Adipocyte (in vitro differentiated cells): ENCODE data around the gene SCPEP1.
"Not testable (repeated sequence)": the region's sequence is repeated elsewhere in the genome, so short reads cannot be mapped to it uniquely, and the experiment has no call there.

ENCODE experiments used
- DNase-seq: peaks from one replicate; pipeline ENCODE4 v3.0.0-alpha.2; 2015; ENCODE audit warnings: low read depth
- H3K27me3 ChIP-seq: replicated peaks from 2 replicates; pipeline ENCODE4 v1.7.0; 2013; ENCODE audit warnings: mild to moderate bottlenecking, low read length, moderate library complexity; ENCODE audit not compliant: control insufficient read depth, insufficient read depth
- H3K36me3 ChIP-seq: 2 replicates; pipeline ENCODE4 v1.7.0; 2013; ENCODE audit warnings: low read length, mild to moderate bottlenecking, moderate library complexity; ENCODE audit not compliant: control insufficient read depth, insufficient read depth, severe bottlenecking
- H3K4me1 ChIP-seq: 2 replicates; pipeline ENCODE4 v1.7.0; 2013; ENCODE audit warnings: mild to moderate bottlenecking, low read length, moderate library complexity; ENCODE audit not compliant: control insufficient read depth, insufficient read depth
- H3K4me3 ChIP-seq: 2 replicates; pipeline ENCODE4 v1.7.0; 2013; ENCODE audit warnings: mild to moderate bottlenecking, low read length, moderate library complexity
- H3K9ac ChIP-seq: 2 replicates; pipeline ENCODE4 v1.7.0; 2013; ENCODE audit warnings: mild to moderate bottlenecking, low read length, moderate library complexity
- H3K9me3 ChIP-seq: 2 replicates; pipeline ENCODE4 v1.7.0; 2013; ENCODE audit warnings: mild to moderate bottlenecking, low read length, moderate library complexity; ENCODE audit not compliant: control insufficient read depth

SCPEP1 gene

GRCh38 chr17:56970974-56971373 is 7.0 kb upstream of the SCPEP1 start:
- H3K27me3 ChIP-seq: no peaks in the 10 kb centered on the region
- DNase-seq: no peak
- no peaks in the 10 kb centered on the region for H3K36me3 ChIP-seq
- no peak overlapping the region for H3K4me3 ChIP-seq
- no peaks in the 10 kb centered on the region for H3K9me3 ChIP-seq
- H3K9ac ChIP-seq: no peak overlapping the region
- H3K4me1 ChIP-seq: no peaks in the 10 kb centered on the region

- no peaks in the 10 kb centered on the region for H3K36me3 ChIP-seq
- no peak overlapping the region for H3K9ac ChIP-seq
- no peaks in the 10 kb centered on the region for H3K9me3 ChIP-seq
- DNase-seq: no peak
- no peaks in the 10 kb centered on the region for H3K27me3 ChIP-seq
- no peaks in the 10 kb centered on the region for H3K4me1 ChIP-seq
- H3K4me3 ChIP-seq: no peak overlapping the region
Observed at GRCh38 chr17:56972111-56972730, 5.7 kb upstream of the SCPEP1 start.

DNA sequence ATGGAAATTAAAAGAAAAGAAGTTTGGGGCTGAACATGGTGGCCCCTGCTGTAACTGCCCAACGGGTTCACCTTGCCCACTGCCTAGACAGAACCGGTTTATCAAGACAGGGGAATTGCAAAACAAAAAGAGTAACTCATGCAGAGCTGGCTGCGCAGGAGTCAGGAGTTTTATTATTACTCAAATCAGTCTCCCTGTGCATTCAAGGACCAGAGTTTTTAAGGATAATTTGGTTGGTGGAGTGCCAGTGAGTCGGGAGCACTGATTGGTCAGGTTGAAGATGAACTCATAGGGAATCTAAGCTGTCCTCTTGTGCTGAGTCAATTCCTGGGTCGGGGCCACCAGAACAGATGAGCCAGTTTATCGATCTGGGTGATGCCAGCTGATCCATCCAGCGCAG is 4.4 kb upstream of the SCPEP1 start:
- DNase-seq: no peak
- H3K9me3 ChIP-seq: no peaks in the 10 kb centered on the region
- no peaks in the 10 kb centered on the region for H3K27me3 ChIP-seq
- H3K9ac ChIP-seq: no peak overlapping the region
- H3K4me1 ChIP-seq: peaks cover 3% of the 10 kb centered on the region
- no peak overlapping the region for H3K4me3 ChIP-seq
- no peaks in the 10 kb centered on the region for H3K36me3 ChIP-seq

DNA sequence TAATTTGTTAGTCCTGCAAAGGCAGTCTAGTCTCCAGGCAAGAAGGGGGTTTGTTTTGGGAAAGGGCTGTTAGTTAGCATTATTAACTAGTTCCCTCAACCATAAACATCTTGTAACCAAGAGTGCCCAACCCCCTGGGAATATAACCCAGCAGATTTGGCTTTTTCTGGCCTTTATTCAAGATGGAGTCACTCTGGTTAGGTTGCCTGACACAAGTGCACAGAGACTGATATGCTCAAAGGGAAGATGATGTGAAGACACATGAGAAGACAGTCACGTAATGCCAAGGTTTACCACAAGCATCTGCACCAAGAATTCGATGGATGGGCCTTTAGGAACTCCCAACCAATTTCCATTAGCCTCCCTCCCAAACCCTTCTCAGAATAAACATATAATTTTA is 3.9 kb upstream of the SCPEP1 start:
- Histone ChIP-seq H3K4me3 (no peak overlapping the region), H3K9ac (no peak overlapping the region), H3K9me3 (no peaks in the 10 kb centered on the region), H3K36me3 (no peaks in the 10 kb centered on the region), H3K27me3 (no peaks in the 10 kb centered on the region), H3K4me1 (peaks cover 8% of the 10 kb centered on the region)
- DNase-seq: no peak

- Histone ChIP-seq H3K4me3 (no peak overlapping the region), H3K9me3 (no peaks in the 10 kb centered on the region)
Observed at GRCh38 chr17:56975656-56976055, 2.3 kb upstream of the SCPEP1 start.

DNA sequence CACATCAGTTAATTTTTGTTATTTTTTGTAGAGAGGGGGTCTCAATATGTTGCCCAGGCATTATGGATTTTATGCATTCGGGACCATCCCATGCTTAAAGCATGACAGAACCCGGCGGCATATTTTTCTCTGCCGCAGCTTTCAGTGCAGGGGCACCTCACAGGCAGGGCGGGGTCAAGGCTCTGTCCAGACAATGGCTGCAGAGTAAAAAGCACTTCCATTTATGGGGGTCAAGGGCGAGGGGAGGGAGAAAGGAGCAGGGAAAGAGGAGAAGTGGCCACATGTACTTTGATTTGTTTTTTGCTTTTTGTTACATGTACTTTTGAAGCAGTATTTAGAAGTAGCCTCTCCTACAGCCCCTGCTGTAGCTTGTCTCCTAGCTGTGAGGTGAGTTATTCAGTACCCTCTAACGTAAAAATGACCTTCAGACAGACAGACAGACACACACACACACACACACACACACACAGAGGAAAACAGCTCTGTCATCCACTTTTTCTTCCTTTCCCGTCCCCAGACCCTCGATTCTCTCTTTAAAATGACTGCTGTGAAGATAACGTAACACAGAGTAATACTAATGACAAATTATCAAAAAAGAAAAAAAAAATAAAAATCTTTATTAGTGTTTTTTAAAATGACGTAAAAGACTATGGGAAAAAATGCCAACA is 856 bp upstream of the SCPEP1 start:
- Histone ChIP-seq H3K9ac (peak overlapping the region; percentile 80), H3K27me3 (no peaks in the 10 kb centered on the region), H3K4me1 (peaks cover 9% of the 10 kb centered on the region), H3K9me3 (no peaks in the 10 kb centered on the region), H3K36me3 (peaks cover 9% of the 10 kb centered on the region), H3K4me3 (peak overlapping the region; percentile 95)
- no peak for DNase-seq

More at GRCh38 chr17:56975656-56976055, 2.3 kb upstream of the SCPEP1 start:
- H3K27me3 ChIP-seq: no peaks in the 10 kb centered on the region
- peaks cover 9% of the 10 kb centered on the region for H3K4me1 ChIP-seq
- H3K9ac ChIP-seq: no peak overlapping the region
- H3K36me3 ChIP-seq: no peaks in the 10 kb centered on the region
- no peak for DNase-seq

DNA sequence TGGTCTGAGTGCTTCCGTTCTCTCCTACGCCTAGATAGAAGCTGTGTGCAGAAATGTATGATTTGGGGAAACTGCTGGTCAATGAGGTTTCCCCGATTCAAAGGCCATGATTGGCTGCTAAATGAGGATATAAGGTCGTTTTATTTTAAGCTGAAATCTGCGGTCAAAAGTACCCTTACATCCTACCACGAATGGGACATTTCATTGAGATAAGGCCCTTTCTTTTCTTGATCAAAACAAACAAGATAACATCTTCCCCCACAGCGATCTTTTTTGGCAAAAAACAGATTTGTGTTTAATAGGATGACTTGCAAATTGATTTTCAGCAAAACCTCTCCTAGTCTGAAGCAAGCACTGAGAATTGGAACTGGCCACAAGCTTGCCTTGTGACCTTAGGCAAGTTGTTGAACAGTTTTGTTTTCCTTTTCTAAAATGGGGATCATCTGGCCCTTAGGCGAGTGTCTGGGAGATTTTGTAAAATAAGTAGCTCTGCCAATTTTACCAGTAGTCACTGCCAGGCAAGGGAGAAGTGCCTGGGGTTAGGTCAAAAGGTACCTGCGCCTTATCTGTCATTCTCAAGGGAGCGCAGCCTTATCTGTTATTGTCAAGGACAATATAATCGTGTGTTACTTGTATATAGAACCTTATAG is 635 bp downstream of the SCPEP1 start:
- Histone ChIP-seq H3K4me3 (peak overlapping the region; percentile 95), H3K9ac (peak overlapping the region; percentile 80), H3K36me3 (peaks cover 18% of the 10 kb centered on the region), H3K4me1 (peaks cover 9% of the 10 kb centered on the region), H3K27me3 (no peaks in the 10 kb centered on the region), H3K9me3 (no peaks in the 10 kb centered on the region)
- DNase-seq: peak; percentile 45

- peaks cover 18% of the 10 kb centered on the region for H3K36me3 ChIP-seq
- peaks cover 9% of the 10 kb centered on the region for H3K4me1 ChIP-seq
- peak; percentile 8 for DNase-seq
- H3K27me3 ChIP-seq: no peaks in the 10 kb centered on the region
- H3K4me3 ChIP-seq: peak overlapping the region; percentile 95
- peak overlapping the region; percentile 80 for H3K9ac ChIP-seq
- no peaks in the 10 kb centered on the region for H3K9me3 ChIP-seq
Observed at GRCh38 chr17:56979091-56979480, 1.2 kb downstream of the SCPEP1 start.

DNA sequence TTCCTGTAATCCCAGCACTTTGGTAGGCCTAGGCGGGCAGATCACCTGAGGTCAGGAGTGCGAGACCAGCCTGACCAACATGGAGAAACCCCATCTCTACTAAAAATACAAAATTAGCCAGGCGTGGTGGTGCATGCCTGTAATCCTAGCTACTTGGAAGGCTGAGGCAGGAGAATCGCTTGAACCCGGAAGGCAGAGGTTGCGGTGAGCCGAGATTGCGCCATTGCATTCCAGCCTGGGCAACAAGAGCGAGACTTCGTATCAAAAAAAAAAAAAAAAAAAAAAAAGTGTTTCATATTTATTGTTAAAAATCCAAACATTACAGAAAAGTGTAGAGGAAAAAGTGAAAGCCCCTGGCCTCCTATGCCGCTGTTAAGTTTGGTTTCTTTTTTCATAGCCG is 2.6 kb downstream of the SCPEP1 start:
- not testable (repeated sequence) for H3K9ac ChIP-seq, H3K27me3 ChIP-seq, H3K9me3 ChIP-seq, DNase-seq, H3K4me1 ChIP-seq, H3K4me3 ChIP-seq
- H3K36me3 ChIP-seq: peaks cover 27% of the 10 kb centered on the region

GRCh38 chr17:56982312-56982711 is 4.4 kb downstream of the SCPEP1 start:
- peaks cover 39% of the 10 kb centered on the region for H3K36me3 ChIP-seq
- no peak overlapping the region for H3K4me3 ChIP-seq
- H3K27me3 ChIP-seq: no peaks in the 10 kb centered on the region
- no peak overlapping the region for H3K9ac ChIP-seq
- H3K9me3 ChIP-seq: no peaks in the 10 kb centered on the region
- no peak for DNase-seq
- H3K4me1 ChIP-seq: peaks cover 9% of the 10 kb centered on the region

GRCh38 chr17:56983366-56983765 is 5.4 kb downstream of the SCPEP1 start:
- peaks cover 50% of the 10 kb centered on the region for H3K36me3 ChIP-seq
- DNase-seq: no peak
- no peak overlapping the region for H3K4me3 ChIP-seq
- no peaks in the 10 kb centered on the region for H3K9me3 ChIP-seq
- H3K4me1 ChIP-seq: peaks cover 8% of the 10 kb centered on the region
- no peak overlapping the region for H3K9ac ChIP-seq
- H3K27me3 ChIP-seq: no peaks in the 10 kb centered on the region
